H7 (cell line): ENCODE results near the gene MGRN1. TPM values are rescaled to one million over a fixed set of nuclear protein-coding genes. Genes with fewer than 3 reads are reported as not detected.
A peak's percentile ranks its signal among the peaks of the same experiment; 100 is the strongest.

Experiments used
- DNase-seq: peaks from one replicate; pipeline ENCODE4 v3.0.0; 2012
- H3K27me3 ChIP-seq: 2 replicates; pipeline ENCODE4 v1.6.0; 2011; ENCODE audit warnings: mild to moderate bottlenecking, low read length; ENCODE audit not compliant: control insufficient read depth, insufficient read depth
- H3K36me3 ChIP-seq: replicated peaks from 2 replicates; pipeline ENCODE4 v1.5.1; 2011; ENCODE audit warnings: low read length; ENCODE audit not compliant: control insufficient read depth, insufficient read depth
- H3K4me3 ChIP-seq: 2 replicates; pipeline ENCODE4 v1.5.1; 2011; ENCODE audit warnings: low read depth, mild to moderate bottlenecking, control low read depth, low read length, moderate library complexity; ENCODE audit not compliant: insufficient read depth
- total RNA-seq: library from RNA; depleted of rRNA; stranded (reverse); fragments of >200 nt; shearing (Covaris generic); gene quantifications from 2 replicates; pipeline ENCODE4 v1.2.3, GENCODE V29; 2014

The MGRN1 gene
- total RNA-seq, 1 experiment from 2014 or later = 35.6 TPM

DNA sequence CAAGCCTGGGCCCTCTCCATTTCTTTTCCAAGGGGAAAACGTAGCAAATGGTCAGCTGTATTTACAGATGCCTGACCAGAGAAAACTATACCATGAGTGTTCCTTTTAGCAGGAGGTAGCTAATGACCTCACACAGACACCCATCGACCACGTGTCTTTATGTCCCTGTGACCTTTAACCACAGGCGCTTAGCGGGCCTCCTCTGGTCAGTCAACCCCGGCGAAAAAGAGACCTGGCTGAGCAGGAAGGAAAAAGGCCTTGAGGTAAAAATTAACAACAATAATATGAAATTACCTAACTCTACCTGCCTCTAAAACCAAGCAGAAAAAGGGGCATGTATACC lies 77.8 kb downstream of the MGRN1 start:
- Histone ChIP-seq H3K27me3 (no peaks in the 10 kb centered on the region), H3K36me3 (peaks cover 21% of the 10 kb centered on the region), H3K4me3 (no peak overlapping the region)
- DNase-seq = peak; percentile 14

DNA sequence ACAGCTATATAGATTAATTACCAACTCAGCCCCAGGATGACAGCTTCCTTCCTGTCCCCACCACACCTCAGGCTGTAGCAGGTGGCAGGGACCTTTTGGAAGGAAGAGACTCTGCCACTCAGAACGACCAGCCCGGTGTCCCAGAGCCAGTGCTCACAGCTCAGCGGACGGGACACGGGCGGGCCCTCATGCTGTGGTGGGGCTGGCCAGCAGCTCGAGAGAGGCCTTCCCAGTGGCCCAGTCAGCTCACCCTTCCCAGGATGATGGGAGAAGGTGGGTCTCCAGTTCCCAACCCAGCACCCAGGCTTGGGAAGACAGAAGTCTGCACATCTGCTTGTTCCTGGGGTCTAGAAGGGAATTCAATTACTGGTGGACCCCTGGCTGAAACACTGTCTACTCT lies 79.3 kb downstream of the MGRN1 start:
- Histone ChIP-seq H3K27me3 (no peaks in the 10 kb centered on the region), H3K36me3 (peaks cover 19% of the 10 kb centered on the region), H3K4me3 (no peak overlapping the region)
- peak; percentile 28 for DNase-seq

DNA sequence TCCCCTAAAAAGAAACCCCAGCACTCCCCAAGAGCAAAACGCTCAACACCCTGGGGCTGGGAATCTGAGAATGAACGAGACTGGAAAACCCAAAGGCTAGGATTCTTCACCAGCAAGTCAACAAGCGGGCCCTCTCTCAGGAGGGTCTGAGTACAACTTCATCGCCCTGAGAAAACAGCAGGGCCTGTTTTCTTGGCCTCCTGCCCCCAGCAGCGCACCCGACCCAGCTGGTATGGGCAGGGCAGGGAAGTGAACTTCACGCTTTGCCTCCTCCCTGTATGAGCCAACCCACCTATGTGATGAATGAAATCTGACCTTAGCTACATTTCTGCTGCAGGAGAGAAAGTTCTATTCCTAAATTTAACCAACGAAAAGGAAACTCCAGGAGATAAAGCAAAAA lies 79.9 kb downstream of the MGRN1 start:
- H3K27me3 ChIP-seq = no peaks in the 10 kb centered on the region

GRCh38 chr16:4704913-4705312 lies 80.3 kb downstream of the MGRN1 start:
- DNase-seq = peak; percentile 39
- no peak overlapping the region for H3K4me3 ChIP-seq
- no peaks in the 10 kb centered on the region for H3K27me3 ChIP-seq
- H3K36me3 ChIP-seq = peaks cover 13% of the 10 kb centered on the region

More for the DNA sequence above, 79.9 kb downstream of the MGRN1 start:
- peak; percentile 30 for DNase-seq
- Histone ChIP-seq H3K36me3 (peaks cover 13% of the 10 kb centered on the region), H3K4me3 (no peak overlapping the region)

DNA sequence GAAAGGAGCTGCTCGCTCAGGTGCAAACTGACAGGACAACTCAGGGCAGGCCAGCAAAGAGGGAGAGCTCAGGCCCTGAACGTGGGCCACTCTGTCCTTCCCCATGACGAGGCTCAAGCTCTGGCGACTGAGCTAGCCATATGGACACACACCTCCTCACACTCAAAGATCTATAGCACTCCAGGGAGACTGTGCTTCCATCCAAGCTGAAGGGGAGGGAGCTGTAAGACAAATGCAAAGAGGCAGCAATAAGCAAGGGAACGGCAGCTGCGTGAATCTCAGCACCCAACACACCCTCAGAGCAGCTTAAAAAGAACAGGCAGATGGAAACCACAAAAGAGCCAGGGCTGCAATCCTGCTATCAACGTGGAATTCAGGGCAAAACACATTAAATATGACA lies 82.2 kb downstream of the MGRN1 start:
- peak; percentile 12 for DNase-seq
- Histone ChIP-seq H3K4me3 (no peak overlapping the region), H3K27me3 (no peaks in the 10 kb centered on the region), H3K36me3 (peaks cover 6% of the 10 kb centered on the region)

GRCh38 chr16:4709481-4709880 lies 84.9 kb downstream of the MGRN1 start:
- no peak for DNase-seq
- H3K27me3 ChIP-seq = no peaks in the 10 kb centered on the region
- no peak overlapping the region for H3K4me3 ChIP-seq
- peaks cover 7% of the 10 kb centered on the region for H3K36me3 ChIP-seq

DNA sequence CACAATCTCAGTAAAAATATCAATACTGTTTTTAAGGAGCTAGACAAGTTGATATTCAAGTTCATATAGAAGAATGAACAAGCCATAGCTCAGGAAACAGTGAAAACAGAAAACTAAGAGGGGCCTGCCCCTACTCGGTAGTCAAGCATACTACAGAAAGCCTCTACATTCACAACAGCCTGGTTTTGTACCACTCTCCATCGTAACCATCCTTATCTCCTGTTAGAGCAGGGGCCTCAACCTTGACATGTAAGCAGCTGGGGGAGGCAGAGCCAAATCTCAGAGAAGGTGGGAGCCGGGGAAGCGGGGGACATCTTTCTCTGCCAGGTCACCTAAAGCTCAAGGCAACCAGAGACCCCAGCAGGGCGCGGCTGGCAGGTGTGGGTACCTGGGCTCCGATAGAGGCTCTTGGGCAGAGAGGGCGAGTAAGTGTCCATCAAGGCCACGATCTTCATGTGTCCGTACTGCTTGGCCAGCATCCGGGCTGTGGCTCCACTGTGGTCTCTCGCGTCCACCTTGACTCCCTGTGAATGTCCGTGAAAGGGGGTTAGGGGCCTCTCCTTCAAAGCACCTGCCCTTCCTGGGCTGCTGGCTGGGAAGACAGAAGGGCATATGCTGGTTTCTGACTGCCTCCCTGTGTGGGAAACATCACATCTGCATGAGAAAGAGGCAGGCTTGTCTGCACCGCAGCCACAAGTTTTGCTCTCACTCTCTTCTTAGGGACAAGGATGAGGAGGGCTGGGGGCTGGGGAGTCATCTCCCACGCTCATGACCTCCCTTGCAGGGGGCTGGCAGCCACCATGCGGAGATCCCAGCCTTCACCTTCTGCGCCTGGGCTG lies 89.3 kb downstream of the MGRN1 start:
- Histone ChIP-seq H3K4me3 (no peak overlapping the region), H3K36me3 (peaks cover 5% of the 10 kb centered on the region), H3K27me3 (no peaks in the 10 kb centered on the region)
- peak; percentile 83 for DNase-seq

DNA sequence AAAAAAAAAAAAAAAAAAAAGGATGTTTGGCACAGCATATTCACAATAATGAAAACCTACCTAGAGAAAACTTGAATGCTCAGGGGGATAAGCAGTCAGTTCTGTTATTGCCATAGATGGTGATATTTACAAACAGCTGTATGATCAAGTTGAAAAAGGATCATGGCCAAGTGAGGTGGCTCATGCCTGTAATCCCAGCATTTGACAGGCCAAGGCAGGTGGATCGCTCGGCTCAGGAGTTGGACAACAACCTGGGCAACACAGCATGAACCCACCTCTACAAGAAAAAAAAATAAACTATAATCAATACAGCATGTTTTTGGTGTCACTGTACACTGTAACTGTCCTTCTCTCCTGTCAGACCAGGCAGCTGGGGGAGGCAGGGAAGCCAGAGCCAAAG lies 90.4 kb downstream of the MGRN1 start:
- no peak for DNase-seq
- no peak overlapping the region for H3K4me3 ChIP-seq
- H3K36me3 ChIP-seq = peaks cover 6% of the 10 kb centered on the region
- no peaks in the 10 kb centered on the region for H3K27me3 ChIP-seq

DNA sequence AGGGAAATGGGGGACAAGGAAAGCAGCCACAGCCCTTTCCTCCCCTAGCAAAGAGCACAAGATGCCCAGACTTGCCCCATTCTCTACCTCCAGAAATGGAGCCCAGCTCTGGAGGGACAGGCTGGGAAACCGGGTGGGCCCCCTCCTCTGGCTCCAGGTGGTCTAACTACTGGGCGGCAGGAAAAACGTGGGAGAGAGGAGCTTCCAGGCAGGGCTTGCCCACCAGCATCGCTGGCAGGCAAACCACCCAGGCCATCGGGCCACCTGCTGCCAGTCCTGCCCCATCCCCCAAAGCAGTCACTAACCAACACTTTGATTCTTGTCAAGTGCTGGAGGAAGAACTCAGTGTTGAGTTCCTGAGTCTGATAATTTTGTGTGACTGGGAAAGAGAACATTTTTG lies 93.8 kb downstream of the MGRN1 start:
- peaks cover 4% of the 10 kb centered on the region for H3K36me3 ChIP-seq
- H3K4me3 ChIP-seq = no peak overlapping the region
- DNase-seq = peak; percentile 73
- H3K27me3 ChIP-seq = no peaks in the 10 kb centered on the region

- no peak for DNase-seq
- Histone ChIP-seq H3K36me3 (peaks cover 19% of the 10 kb centered on the region), H3K27me3 (no peaks in the 10 kb centered on the region), H3K4me3 (no peak overlapping the region)
Measured at GRCh38 chr16:4723071-4723767, 98.6 kb downstream of the MGRN1 start.

- H3K4me3 ChIP-seq = no peak overlapping the region
- no peaks in the 10 kb centered on the region for H3K27me3 ChIP-seq
- DNase-seq = no peak
- peaks cover 24% of the 10 kb centered on the region for H3K36me3 ChIP-seq
Measured at GRCh38 chr16:4724661-4725270, 100.1 kb downstream of the MGRN1 start.

DNA sequence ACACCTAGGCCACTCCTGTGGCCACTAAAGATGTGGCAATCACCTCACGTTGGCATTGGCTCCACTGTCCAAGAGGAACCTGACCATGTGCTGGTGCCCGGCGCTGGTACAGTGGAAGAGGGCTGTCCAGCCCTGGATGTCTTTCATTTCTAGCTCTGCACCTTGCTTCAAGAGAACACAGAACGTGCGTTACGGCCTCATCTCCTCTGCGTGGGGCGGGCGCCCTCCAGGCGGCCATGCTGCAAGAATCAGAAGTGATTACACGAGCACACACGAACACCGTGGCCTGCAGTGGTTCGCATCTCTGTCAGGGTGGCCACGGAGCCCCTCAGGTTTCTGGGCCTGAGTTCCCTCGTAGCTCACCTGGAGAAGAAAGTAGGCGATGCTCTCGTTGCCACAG lies 102.0 kb downstream of the MGRN1 start:
- Histone ChIP-seq H3K27me3 (no peaks in the 10 kb centered on the region), H3K4me3 (no peak overlapping the region), H3K36me3 (peaks cover 27% of the 10 kb centered on the region)
- DNase-seq = no peak

- no peak for DNase-seq
- H3K27me3 ChIP-seq = no peaks in the 10 kb centered on the region
- H3K4me3 ChIP-seq = no peak overlapping the region
- peaks cover 27% of the 10 kb centered on the region for H3K36me3 ChIP-seq
Measured at GRCh38 chr16:4728676-4729075, 104.0 kb downstream of the MGRN1 start.

DNA sequence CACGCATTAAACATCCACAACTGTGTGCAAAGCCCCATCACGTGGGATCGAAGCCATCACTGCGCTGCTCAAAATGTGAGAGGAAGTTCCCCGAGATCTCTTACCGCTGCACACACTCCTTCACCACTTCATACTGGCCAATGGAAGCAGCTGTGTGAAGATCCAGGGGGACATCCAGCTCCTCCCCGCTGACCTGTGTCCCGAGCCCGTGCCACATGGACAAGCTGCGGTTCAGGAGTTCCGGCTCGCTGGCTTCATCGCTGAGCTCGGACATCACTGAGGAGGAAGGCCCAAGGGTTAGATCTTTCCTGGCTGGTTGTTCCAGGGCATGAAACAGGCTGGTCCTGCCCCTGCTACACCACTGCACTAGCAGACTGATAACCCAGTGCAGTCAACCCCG lies 105.2 kb downstream of the MGRN1 start:
- no peak for DNase-seq
- Histone ChIP-seq H3K4me3 (no peak overlapping the region), H3K36me3 (peaks cover 25% of the 10 kb centered on the region), H3K27me3 (no peaks in the 10 kb centered on the region)

- Histone ChIP-seq H3K27me3 (no peaks in the 10 kb centered on the region), H3K36me3 (peaks cover 9% of the 10 kb centered on the region), H3K4me3 (peak overlapping the region; percentile 93)
- no peak for DNase-seq
Measured at GRCh38 chr16:4733211-4733742, 108.7 kb downstream of the MGRN1 start.
